Lower leg skin (tissue), 3 donors: ENCODE data around the gene CYLD.

Source experiments
- CTCF ChIP-seq, 3 donors: fragments of 450-650 bp; IDR thresholded peaks; one replicate each; pipeline ENCODE4 v1.5.1; 2016; ENCODE audit warnings: antibody characterized with exemption in 3 of 3, mild to moderate bottlenecking in 3 of 3, moderate library complexity in 2 of 3
- POLR2A ChIP-seq, 2 donors: fragments of 450-650 bp; IDR thresholded peaks; one replicate each; pipeline ENCODE4 v1.6.1; 2016 to 2017; ENCODE audit warnings: antibody characterized with exemption in 2 of 2, mild to moderate bottlenecking in 1 of 2, moderate library complexity in 1 of 2

- no peak for TF ChIP-seq CTCF (IDR thresholded peaks at IDR 0.05)
- TF ChIP-seq POLR2A (IDR thresholded peaks at IDR 0.05), result no peak
These were observed 55.6 kb downstream of the CYLD start for GRCh38 chr16:50797456-50797855.
